ENCODE measurements around the gene ENTREP1.

The ENTREP1 gene

DNA sequence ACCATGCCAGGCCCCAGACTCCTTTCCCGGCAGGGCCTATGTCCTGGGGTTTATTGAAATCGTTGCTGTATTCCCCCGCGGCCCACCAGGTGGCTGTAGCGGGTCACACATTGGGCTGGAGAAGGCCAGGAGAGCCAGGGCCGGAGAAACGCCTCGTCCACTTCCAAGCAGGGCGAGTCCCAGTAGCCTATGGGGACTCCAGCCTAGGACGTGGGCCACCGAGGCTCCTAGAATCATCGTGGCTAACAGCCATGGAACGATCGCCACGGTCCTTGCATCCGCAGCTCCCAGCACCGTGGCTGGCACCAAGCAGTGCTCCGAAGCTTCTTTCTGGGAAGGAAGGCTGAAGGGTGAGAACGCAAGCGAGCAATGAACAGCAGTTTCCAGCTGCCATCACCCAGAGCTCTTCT is 87.7 kb downstream of the ENTREP1 start:
- H3K79me2 ChIP-seq (ENCODE audit: insufficient read depth, low read length) = no peaks in the 10 kb centered on the region
- no peak overlapping the region for H3K4me2 ChIP-seq (ENCODE audit: low read length)
- no peaks in the 10 kb centered on the region for H3K9me2 ChIP-seq (ENCODE audit: low read depth, low read length)
- H3F3A ChIP-seq (ENCODE audit: insufficient read depth, low read length) = no peaks in the 10 kb centered on the region
- no peak for TF ChIP-seq EZH2 (IDR thresholded peaks at IDR 0.05; ENCODE audit: borderline replicate concordance, low read length)
- TF ChIP-seq, protein P1, sequence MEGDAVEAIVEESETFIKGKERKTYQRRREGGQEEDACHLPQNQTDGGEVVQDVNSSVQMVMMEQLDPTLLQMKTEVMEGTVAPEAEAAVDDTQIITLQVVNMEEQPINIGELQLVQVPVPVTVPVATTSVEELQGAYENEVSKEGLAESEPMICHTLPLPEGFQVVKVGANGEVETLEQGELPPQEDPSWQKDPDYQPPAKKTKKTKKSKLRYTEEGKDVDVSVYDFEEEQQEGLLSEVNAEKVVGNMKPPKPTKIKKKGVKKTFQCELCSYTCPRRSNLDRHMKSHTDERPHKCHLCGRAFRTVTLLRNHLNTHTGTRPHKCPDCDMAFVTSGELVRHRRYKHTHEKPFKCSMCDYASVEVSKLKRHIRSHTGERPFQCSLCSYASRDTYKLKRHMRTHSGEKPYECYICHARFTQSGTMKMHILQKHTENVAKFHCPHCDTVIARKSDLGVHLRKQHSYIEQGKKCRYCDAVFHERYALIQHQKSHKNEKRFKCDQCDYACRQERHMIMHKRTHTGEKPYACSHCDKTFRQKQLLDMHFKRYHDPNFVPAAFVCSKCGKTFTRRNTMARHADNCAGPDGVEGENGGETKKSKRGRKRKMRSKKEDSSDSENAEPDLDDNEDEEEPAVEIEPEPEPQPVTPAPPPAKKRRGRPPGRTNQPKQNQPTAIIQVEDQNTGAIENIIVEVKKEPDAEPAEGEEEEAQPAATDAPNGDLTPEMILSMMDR (IDR thresholded peaks at IDR 0.05; ENCODE audit: low read length) = peak; percentile 35
- H3K4me3 ChIP-seq (ENCODE audit: low read depth, low read length, poor library complexity, severe bottlenecking) = no peak overlapping the region
- H3K27me3 ChIP-seq (ENCODE audit: insufficient read depth, low read length) = no peaks in the 10 kb centered on the region
- H4K20me1 ChIP-seq (ENCODE audit: insufficient read depth, low read length) = no peaks in the 10 kb centered on the region
- H3K9ac ChIP-seq (ENCODE audit: low read length) = no peak overlapping the region
- no peaks in the 10 kb centered on the region for H3K36me3 ChIP-seq (ENCODE audit: insufficient read depth, low read length)
- no peaks in the 10 kb centered on the region for H3K4me1 ChIP-seq (ENCODE audit: insufficient read depth, low read length, severe bottlenecking)
- H3K27ac ChIP-seq (ENCODE audit: low read depth, low read length, poor library complexity, severe bottlenecking) = no peak overlapping the region
- H2AFZ ChIP-seq (ENCODE audit: low read length) = no peak overlapping the region
- H3K9me3 ChIP-seq (ENCODE audit: low read length) = no peaks in the 10 kb centered on the region

DNA sequence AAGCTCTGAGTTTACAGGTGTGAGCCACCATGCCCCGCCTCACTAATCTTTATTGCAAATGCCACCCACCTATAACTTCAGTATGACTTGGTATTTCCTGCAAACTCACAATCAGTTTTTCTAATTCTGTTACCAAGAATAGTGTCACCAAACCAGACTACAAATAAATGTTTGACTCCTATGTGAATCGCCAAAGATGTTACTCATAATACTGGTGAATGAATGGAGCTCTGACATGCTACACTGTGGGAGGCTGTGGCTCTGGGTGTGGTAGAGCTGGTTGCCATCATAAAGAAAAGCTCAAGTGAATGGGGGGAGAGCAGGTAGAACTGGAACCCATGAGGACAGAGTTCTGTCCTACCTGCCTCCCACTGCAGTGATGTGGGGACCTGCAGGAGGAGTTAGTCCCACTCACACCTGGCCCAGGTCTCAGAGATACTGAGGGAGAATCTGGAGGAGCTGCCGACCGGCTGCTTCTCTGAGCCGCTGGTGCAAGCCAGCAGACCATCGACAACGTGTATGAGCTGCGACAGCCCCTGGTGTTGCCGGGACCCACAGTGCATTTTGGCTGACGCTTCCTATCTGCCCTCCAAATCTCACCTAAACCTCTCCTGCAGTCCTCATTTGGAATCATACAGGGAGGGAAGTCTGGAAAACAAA is 95.7 kb downstream of the ENTREP1 start:
- no peak overlapping the region for H3K4me2 ChIP-seq (ENCODE audit: low read length)
- H3F3A ChIP-seq (ENCODE audit: insufficient read depth, low read length) = no peaks in the 10 kb centered on the region
- H4K20me1 ChIP-seq (ENCODE audit: insufficient read depth, low read length) = no peaks in the 10 kb centered on the region
- TF ChIP-seq EZH2 (IDR thresholded peaks at IDR 0.05; ENCODE audit: borderline replicate concordance, low read length) = no peak
- TF ChIP-seq, protein P1 (IDR thresholded peaks at IDR 0.05; ENCODE audit: low read length) = no peak
- H3K4me1 ChIP-seq (ENCODE audit: insufficient read depth, low read length, severe bottlenecking) = no peaks in the 10 kb centered on the region
- no peaks in the 10 kb centered on the region for H3K27me3 ChIP-seq (ENCODE audit: insufficient read depth, low read length)
- no peak overlapping the region for H3K4me3 ChIP-seq (ENCODE audit: low read depth, low read length, poor library complexity, severe bottlenecking)
- H3K79me2 ChIP-seq (ENCODE audit: insufficient read depth, low read length) = no peaks in the 10 kb centered on the region
- no peaks in the 10 kb centered on the region for H3K9me2 ChIP-seq (ENCODE audit: low read depth, low read length)
- no peak overlapping the region for H2AFZ ChIP-seq (ENCODE audit: low read length)
- no peak overlapping the region for H3K27ac ChIP-seq (ENCODE audit: low read depth, low read length, poor library complexity, severe bottlenecking)
- H3K36me3 ChIP-seq (ENCODE audit: insufficient read depth, low read length) = no peaks in the 10 kb centered on the region
- no peaks in the 10 kb centered on the region for H3K9me3 ChIP-seq (ENCODE audit: low read length)
- H3K9ac ChIP-seq (ENCODE audit: low read length) = no peak overlapping the region

DNA sequence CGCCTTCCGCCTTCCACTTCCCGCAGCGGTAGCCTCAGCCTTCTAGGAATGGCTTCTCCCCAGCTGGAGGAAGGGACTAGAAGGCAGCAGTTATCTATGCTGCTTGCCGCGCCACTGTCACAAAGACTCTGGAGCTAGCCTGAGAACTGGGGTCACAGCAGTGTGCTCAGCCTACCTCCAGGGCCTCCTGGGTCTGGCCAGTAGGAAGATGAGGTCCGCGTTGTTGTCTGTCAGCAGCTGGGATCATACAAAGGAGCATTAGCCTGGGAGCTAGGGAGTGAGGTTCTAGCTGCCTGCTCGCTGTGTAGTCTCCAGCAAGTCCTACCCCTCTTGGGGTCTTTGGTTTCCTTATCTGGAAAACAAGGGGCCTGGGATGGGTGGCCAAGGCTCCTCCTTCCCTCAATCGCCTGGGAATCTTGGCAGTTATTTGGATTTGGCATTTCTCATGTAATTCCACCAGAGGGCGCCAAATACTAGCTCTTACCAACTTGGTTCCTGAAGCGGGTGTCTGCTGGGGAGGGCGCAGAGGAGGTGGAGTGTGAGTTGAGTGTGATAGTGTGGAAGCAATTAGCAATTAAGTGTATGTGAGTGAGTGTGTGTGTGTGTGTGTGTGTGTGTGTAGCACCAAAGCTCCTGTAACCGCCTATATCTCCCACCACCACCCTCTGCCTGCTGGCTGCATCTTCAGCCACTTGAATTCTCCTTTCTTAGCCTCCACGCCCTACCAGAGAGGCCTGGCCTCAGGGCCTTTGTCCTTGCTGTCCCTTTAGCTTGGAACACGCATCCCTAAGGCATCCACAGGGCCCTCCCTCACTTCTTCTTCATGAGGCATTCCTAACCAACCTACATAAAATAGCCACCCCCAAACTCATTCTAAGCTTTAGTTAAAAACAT is 97.1 kb downstream of the ENTREP1 start:
- Histone ChIP-seq H3K4me1 (ENCODE audit: insufficient read depth, low read length, severe bottlenecking) (no peaks in the 10 kb centered on the region), H3K36me3 (ENCODE audit: insufficient read depth, low read length) (no peaks in the 10 kb centered on the region), H3K79me2 (ENCODE audit: insufficient read depth, low read length) (no peaks in the 10 kb centered on the region), H3F3A (ENCODE audit: insufficient read depth, low read length) (no peaks in the 10 kb centered on the region), H3K9me2 (ENCODE audit: low read depth, low read length) (no peaks in the 10 kb centered on the region), H3K9me3 (ENCODE audit: low read length) (no peaks in the 10 kb centered on the region), H3K4me3 (ENCODE audit: low read depth, low read length, poor library complexity, severe bottlenecking) (no peak overlapping the region), H3K4me2 (ENCODE audit: low read length) (no peak overlapping the region), H3K27ac (ENCODE audit: low read depth, low read length, poor library complexity, severe bottlenecking) (no peak overlapping the region), H3K9ac (ENCODE audit: low read length) (no peak overlapping the region), H3K27me3 (ENCODE audit: insufficient read depth, low read length) (no peaks in the 10 kb centered on the region), H4K20me1 (ENCODE audit: insufficient read depth, low read length) (no peaks in the 10 kb centered on the region), H2AFZ (ENCODE audit: low read length) (no peak overlapping the region)
- TF ChIP-seq, protein P1 (IDR thresholded peaks at IDR 0.05; ENCODE audit: low read length) = peak; percentile 83
- no peak for TF ChIP-seq EZH2 (IDR thresholded peaks at IDR 0.05; ENCODE audit: borderline replicate concordance, low read length)
